LNCAP (cell line): ENCODE results near the gene CCDC50.

Experiments used
- CTCF ChIP-seq: fragments of 450-650 bp; IDR thresholded peaks from 2 replicates; pipeline ENCODE4 v1.5.1; 2017; ENCODE audit warnings: mild to moderate bottlenecking

Gene CCDC50

GRCh38 chr3:191331388-191331787, 2.2 kb downstream of the CCDC50 start:
- no peak for TF ChIP-seq CTCF

GRCh38 chr3:191333298-191333880, 4.2 kb downstream of the CCDC50 start:
- no peak for TF ChIP-seq CTCF

GRCh38 chr3:191334346-191334893, 5.2 kb downstream of the CCDC50 start:
- no peak for TF ChIP-seq CTCF

- TF ChIP-seq CTCF: no peak
Measured at GRCh38 chr3:191336833-191337232, 7.6 kb downstream of the CCDC50 start.

GRCh38 chr3:191338177-191338488, 8.9 kb downstream of the CCDC50 start:
- no peak for TF ChIP-seq CTCF

- no peak for TF ChIP-seq CTCF
Measured at GRCh38 chr3:191339316-191339917, 10.2 kb downstream of the CCDC50 start.

GRCh38 chr3:191340351-191340750, 11.2 kb downstream of the CCDC50 start:
- no peak for TF ChIP-seq CTCF
